Left ventricle myocardium superior (tissue), 1 donor: ENCODE results near the gene GGA1. TPM values are rescaled to one million over a fixed set of nuclear protein-coding genes. Genes with fewer than 3 reads are reported as not detected.
A peak's percentile ranks its signal among the peaks of the same experiment; 100 is the strongest.
"Not testable (repeated sequence)": the region's sequence is repeated elsewhere in the genome, so short reads cannot be mapped to it uniquely, and the experiment has no call there.

Experiments used
- ATAC-seq: fragments of 200-7000 bp; cut with Tn5 transposase; one replicate; pipeline ENCODE4 v1.9.1; 2020; ENCODE audit warnings: mild to moderate bottlenecking, moderate library complexity
- DNase-seq: peaks from one replicate; pipeline ENCODE4 v3.0.0-alpha.2; 2020
- intact Hi-C: fragments of 100-400 bp; cut with micrococcal nuclease; formaldehyde crosslinking; loops from one replicate; pipeline ENCODE4 v1.11.0; 2022
- total RNA-seq: library from RNA; stranded (reverse); fragmentation: NEBNext Ultra II Directional; extraction: Animal tissue kit (Norgen Biotek cat#: 25700); gene quantifications from one replicate; pipeline ENCODE4 v1.2.1, GENCODE V29; 2021
- donor health status: DM: no; HTN: yes; CAD: no; lungs with severe emphysema.

Gene GGA1
- total RNA-seq, 1 donor from 2014 or later: 28.5 TPM

GRCh38 chr22:37639771-37640590 lies 31.3 kb downstream of the GGA1 start:
- intact Hi-C loops: loop anchor here (10.0 kb wide), 1 partner anchor 55 kb away; the partner anchor contains the start of gene TRIOBP
- no peak for ATAC-seq
- DNase-seq: no peak

DNA sequence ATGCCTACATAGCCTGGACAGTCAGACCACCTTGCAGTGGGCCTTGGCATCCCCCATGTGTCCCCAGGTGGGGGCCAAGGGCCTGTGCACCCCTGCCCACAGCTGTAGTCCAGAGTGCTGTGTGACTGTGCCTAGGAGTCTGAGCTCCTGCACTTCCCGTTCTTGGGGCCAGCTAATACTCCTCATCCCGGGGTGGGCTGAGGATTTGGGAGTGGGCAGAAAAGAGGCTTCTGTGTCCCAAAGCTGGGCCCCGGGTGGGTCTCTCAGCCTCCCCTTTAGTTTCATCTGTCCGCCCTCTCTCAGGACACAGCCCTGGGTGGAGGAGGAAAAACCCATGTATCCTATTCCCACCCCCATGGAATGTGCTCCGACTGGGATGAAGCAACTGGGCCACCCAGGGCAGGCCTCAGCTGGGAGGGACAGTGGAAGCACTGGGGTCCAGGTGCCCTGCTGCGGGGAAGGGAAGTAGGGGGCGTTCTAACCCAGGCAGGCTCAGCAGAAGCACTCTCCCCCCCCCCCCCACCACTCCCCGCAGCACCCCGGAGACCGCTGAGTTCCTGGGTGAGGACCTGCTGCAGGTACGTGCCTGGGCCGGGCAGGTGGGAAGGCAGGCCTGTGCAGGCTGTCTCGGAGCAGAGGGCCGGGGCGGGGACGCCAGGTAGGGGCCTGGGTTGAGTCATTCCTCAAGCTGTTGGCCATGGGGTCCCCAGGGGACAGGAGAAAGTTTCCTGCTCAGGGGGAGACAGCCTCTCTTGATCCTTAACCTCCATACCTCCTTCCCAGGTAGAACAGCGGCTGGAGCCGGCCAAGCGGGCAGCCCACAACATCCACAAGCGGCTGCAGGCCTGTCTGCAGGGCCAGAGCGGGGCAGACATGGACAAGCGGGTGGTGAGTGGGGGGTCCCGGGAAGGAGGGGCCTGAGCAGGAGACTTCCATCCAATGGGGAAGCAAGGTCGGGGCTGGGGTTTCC lies 32.2 kb downstream of the GGA1 start:
- DNase-seq (no peak), ATAC-seq (no peak)
- intact Hi-C loops: loop anchor here (10.0 kb wide), 1 partner anchor 54 kb away; the partner anchor contains the start of gene TRIOBP

GRCh38 chr22:37641561-37641949 lies 32.9 kb downstream of the GGA1 start:
- DNase-seq: no peak
- no peak for ATAC-seq
- intact Hi-C loops: loop anchor here (10.0 kb wide), 1 partner anchor 53 kb away; the partner anchor contains the start of gene TRIOBP

DNA sequence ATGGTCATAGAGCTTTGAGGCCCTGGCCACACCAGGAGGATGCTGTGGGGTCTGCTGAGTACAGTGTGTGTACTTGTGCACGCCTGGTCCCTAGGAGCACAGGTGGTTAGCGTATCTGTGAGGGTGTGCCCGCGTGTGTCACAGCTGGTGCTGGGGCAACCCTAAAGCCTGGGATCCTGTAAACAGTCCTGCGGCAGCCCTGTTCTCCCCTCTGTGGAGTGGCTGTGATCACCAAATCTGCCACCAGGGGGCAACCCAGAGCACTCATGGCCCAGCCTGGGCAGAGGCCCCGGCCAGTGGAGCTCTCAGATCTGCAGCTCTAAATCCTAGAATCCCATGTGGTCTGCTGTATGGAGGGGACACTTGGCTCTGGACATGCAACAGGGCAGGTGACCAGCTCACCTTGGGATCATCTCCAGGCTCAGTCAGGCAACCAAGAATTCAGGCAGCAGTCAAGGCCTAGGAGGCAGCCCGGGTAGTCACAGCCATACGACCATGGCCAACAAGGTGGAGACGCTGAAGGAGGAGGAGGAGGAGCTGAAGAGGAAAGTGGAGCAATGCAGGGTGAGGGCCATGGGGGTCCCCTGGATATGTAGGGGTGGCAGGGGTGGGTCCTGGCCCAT lies 34.7 kb downstream of the GGA1 start:
- ATAC-seq (peak; percentile 83), DNase-seq (peak; percentile 93)
- intact Hi-C loops: loop anchor here (10.0 kb wide), 1 partner anchor 51 kb away; the partner anchor contains the start of gene TRIOBP

DNA sequence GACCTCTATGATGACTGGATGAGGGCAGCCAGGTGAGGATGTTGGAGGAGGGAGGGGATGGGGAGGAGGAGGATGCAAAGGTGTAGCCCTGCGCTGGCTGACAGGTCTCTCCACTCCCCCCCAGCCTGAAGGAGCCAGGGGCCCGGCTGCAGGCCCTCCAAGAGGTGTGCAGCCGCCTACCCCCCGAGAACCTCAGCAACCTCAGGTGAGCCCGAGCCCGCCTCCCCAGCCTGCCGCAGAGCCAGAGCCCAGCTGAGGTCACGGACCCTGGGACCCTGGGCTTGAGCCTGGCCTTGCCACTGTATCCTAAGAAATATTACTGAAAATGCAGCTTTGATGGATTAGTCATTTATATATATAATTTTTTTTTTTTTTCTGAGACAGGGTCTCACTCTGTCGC lies 38.7 kb downstream of the GGA1 start:
- intact Hi-C loops: loop anchor here (10.0 kb wide), 1 partner anchor 47 kb away; the partner anchor contains the start of gene TRIOBP
- ATAC-seq (no peak), DNase-seq (no peak)

- no peak for ATAC-seq
- intact Hi-C loops: loop anchor here (10.0 kb wide), 1 partner anchor 47 kb away; the partner anchor contains the start of gene TRIOBP
- DNase-seq: no peak
Measured at GRCh38 chr22:37647928-37648327, 39.3 kb downstream of the GGA1 start.

GRCh38 chr22:37650463-37651136 lies 42.0 kb downstream of the GGA1 start:
- intact Hi-C loops: no loop called here
- ATAC-seq (no peak), DNase-seq (no peak)

DNA sequence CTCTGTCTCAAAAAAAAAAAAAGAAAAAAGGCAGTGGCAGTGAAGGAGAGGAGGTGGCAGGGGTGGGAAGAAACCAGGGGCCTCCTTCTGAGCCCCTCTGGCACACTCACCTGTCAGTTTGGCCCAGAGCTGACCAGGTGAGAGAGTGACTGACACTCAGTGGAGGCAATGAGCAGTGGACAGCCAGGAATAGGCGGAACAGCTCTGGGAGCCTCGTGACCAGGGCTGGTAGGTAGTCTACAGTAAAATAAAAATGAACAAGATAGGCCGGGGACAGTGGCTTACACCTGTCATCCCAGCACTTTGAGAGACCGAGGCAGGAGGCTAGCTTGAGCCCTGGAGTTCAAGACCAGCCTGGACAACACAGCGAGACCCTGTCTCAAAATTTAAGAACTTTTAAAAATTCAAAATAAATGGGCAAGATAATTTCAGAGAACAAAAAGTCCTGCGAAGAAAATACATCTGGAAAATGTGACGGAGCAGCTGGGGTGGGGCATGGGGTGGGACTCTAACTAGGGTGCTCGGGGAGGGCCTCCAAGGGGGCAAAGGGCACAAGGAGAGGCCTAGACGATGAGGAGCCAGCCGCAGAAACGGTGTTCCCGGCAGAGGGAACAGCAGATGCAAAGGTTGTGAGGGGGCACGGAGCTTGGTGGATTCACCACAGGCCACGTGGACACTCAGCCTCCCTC lies 46.1 kb downstream of the GGA1 start:
- intact Hi-C loops: no loop called here
- DNase-seq: no peak
- no peak for ATAC-seq

DNA sequence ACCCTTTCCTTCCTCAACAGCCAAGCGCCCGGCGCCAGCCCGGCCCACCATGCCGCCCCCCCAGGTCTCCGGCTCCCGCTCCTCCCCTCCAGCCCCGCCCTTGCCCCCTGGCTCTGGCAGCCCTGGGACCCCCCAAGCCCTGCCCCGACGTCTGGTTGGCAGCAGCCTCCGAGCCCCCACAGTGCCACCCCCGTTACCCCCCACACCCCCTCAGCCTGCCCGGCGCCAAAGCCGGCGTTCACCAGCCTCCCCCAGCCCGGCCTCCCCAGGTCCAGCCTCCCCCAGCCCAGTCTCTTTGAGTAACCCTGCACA lies 46.6 kb downstream of the GGA1 start:
- no peak for DNase-seq
- intact Hi-C loops: no loop called here
- ATAC-seq: no peak

GRCh38 chr22:37656583-37656982 lies 47.9 kb downstream of the GGA1 start:
- intact Hi-C loops, ATAC-seq, DNase-seq: not testable (repeated sequence)

GRCh38 chr22:37657590-37658132 lies 49.0 kb downstream of the GGA1 start:
- ATAC-seq (no peak), DNase-seq (no peak)
- intact Hi-C loops: no loop called here

DNA sequence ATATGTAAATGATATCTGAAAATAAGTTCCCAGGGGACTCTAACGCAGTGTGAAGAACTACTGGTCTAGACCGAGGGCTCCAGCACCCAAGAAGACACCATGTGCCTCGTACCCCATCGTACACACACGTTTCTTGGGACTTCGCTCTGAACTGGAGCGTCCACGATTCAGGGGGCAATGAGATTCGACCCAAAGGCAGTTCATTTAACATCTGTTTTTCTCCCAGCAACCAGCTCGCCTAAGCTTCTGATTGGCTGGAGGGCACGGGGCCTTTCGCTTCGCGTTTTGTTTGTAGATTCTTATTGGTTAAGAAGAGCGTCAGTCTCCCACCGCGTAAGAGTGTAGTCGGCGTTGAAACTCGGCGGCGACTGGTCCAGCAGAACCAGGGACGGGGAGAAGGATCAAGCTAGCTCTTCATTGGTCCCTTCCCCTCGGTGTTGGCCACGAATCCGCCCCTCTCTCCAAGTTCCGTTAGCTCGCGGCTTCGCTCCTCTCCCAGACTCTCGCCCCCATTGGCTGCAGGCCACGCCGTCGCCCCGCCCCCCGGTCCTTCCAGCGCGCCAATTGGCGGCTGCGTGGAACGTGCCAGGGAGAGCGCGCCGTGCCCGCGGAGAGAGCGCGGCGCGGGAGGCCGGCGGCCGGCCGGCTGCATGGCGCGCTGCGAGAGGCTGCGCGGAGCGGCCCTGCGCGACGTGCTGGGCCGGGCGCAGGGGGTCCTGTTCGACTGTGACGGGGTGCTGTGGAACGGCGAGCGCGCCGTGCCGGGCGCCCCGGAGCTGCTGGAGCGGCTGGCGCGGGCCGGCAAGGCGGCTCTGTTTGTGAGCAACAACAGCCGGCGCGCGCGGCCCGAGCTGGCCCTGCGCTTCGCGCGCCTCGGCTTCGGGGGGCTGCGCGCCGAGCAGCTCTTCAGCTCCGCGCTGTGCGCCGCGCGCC lies 49.8 kb downstream of the GGA1 start, which contains the start of gene PDXP:
PDXP (plus strand) TSS at position 591 of the 933 bp plus-strand sequence; CDS start at position 651, 60 bp downstream.
- intact Hi-C loops: no loop called here
- peak; percentile 96 for ATAC-seq
- DNase-seq: peak; percentile 99

- peak; percentile 55 for DNase-seq
- intact Hi-C loops: no loop called here
- ATAC-seq: no peak
Measured at GRCh38 chr22:37659066-37659896, 50.6 kb downstream of the GGA1 start.

GRCh38 chr22:37659897-37660708 lies 51.5 kb downstream of the GGA1 start:
- no peak for DNase-seq
- intact Hi-C loops: no loop called here
- no peak for ATAC-seq

DNA sequence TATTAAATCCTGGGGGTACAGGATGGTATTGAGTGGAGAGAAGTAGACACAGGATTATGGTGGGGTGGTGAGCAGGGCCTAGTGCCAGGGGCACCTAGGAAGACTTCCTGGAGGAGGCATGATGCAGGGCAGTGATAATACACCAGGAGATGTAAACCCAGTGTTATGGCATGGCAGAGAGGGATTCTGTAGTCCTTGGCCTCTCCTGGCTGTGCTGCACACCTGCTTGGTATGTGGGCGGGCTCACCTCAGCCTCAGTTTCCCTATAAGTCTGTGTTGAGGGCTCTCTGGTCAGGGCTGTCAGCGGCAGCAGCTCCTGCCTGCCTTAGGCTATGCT lies 52.0 kb downstream of the GGA1 start:
- DNase-seq (no peak), ATAC-seq (no peak)
- intact Hi-C loops: no loop called here
